ENCODE data around the gene SYNE1.

DNA sequence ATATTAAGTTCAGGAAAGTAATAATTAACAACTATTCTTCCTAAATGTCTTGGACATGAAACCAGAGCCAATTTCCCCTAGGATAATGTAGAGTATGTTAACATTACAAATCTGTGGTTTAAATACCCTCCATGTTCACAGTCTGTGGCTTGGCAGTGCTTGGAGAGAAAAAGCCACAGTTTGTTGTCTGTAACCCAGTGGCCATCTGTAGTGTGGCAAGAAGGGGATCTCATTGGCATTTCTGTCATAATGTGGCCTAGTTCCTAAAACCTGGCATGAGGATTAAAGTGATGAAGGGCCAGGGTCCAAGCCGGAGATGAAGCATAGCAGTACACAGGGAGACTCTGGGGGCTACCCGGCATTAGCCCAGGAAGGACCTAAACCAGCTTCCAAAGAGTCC lies 31.2 kb downstream of the SYNE1 start:
- TF ChIP-seq, protein P1, sequence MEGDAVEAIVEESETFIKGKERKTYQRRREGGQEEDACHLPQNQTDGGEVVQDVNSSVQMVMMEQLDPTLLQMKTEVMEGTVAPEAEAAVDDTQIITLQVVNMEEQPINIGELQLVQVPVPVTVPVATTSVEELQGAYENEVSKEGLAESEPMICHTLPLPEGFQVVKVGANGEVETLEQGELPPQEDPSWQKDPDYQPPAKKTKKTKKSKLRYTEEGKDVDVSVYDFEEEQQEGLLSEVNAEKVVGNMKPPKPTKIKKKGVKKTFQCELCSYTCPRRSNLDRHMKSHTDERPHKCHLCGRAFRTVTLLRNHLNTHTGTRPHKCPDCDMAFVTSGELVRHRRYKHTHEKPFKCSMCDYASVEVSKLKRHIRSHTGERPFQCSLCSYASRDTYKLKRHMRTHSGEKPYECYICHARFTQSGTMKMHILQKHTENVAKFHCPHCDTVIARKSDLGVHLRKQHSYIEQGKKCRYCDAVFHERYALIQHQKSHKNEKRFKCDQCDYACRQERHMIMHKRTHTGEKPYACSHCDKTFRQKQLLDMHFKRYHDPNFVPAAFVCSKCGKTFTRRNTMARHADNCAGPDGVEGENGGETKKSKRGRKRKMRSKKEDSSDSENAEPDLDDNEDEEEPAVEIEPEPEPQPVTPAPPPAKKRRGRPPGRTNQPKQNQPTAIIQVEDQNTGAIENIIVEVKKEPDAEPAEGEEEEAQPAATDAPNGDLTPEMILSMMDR (conservative IDR thresholded peaks at IDR 0.05) = no peak
- TF ChIP-seq ZFX (IDR thresholded peaks at IDR 0.05) = no peak

All from C4-2B (cell line).